Gastroesophageal sphincter (tissue), 4 donors: ENCODE results near the gene ARHGEF7. TPM values are rescaled to one million over a fixed set of nuclear protein-coding genes. Genes with fewer than 3 reads are reported as not detected.

ENCODE experiments used
- ATAC-seq: fragments of 150-250 bp; one replicate; pipeline ENCODE4 v1.9.1; 2016; ENCODE audit warnings: mild to moderate bottlenecking, moderate library complexity
- H3K27ac ChIP-seq, 4 donors: fragments of 200-600 bp; sonication (generic) in 3 of 4; 1 replicate in 3 of 4; 2 replicates in 1 of 4; pipeline ENCODE4 v1.5.1; 2016 to 2019
- H3K27me3 ChIP-seq: fragments of 200-600 bp; sonication (generic); one replicate; pipeline ENCODE4 v1.5.1; 2019
- H3K36me3 ChIP-seq, 2 donors: fragments of 200-600 bp; sonication (generic); one replicate each; pipeline ENCODE4 v1.5.1; 2019; ENCODE audit warnings: control low read depth in 1 of 2
- H3K4me1 ChIP-seq, 3 donors: fragments of 200-600 bp; sonication (generic); 1 replicate in 2 of 3; 2 replicates in 1 of 3; pipeline ENCODE4 v1.5.1; 2016 to 2019; ENCODE audit warnings: control low read depth in 2 of 3
- H3K4me3 ChIP-seq, 2 donors: fragments of 200-600 bp; sonication (generic); one replicate each; pipeline ENCODE4 v1.5.1; 2019; ENCODE audit warnings: mild to moderate bottlenecking in 1 of 2, moderate library complexity in 1 of 2
- H3K9me3 ChIP-seq, 3 donors: fragments of 200-600 bp; sonication (generic); one replicate each; pipeline ENCODE4 v1.5.1; 2017 to 2019; ENCODE audit warnings: control low read depth in 2 of 3
- CTCF ChIP-seq, 4 experiments: fragments of 200-600 bp in 2 of 4; fragments of 450-650 bp in 2 of 4; sonication (generic) in 1 of 4; IDR thresholded peaks; one replicate each; pipeline ENCODE4 v1.5.1; 2017 to 2019; ENCODE audit warnings: antibody characterized with exemption in 4 of 4, mild to moderate bottlenecking in 2 of 4, moderate library complexity in 2 of 4
- EP300 ChIP-seq: sonication (generic); formaldehyde crosslinking; IDR thresholded peaks from one replicate; pipeline ENCODE4 v1.6.1; 2017; ENCODE audit warnings: antibody characterized with exemption, mild to moderate bottlenecking
- POLR2A ChIP-seq, 2 donors: fragments of 450-650 bp; IDR thresholded peaks; one replicate each; pipeline ENCODE4 v1.6.1; 2017; ENCODE audit warnings: antibody characterized with exemption in 2 of 2, mild to moderate bottlenecking in 2 of 2, moderate library complexity in 1 of 2
- POLR2AphosphoS5 ChIP-seq: sonication (generic); formaldehyde crosslinking; IDR thresholded peaks from one replicate; pipeline ENCODE4 v1.6.1; 2017; ENCODE audit warnings: antibody characterized with exemption
- WGBS, 2 donors: methylation state at CpG; one replicate each; pipeline ENCODE4 v1.1.5; 2018; ENCODE audit warnings: low coverage in 1 of 2; 5-methylcytosine and 5-hydroxymethylcytosine counted together
- total RNA-seq, 4 donors: library from RNA; depleted of rRNA; stranded (reverse); fragments of >200 nt; gene quantifications; one replicate each; pipeline ENCODE4 v1.1.0, GENCODE V29; 2016

ARHGEF7 gene
- total RNA-seq, 4 donors from 2014 or later, result 23.3 to 78.6 (median 47.2) TPM

- peak; percentile 60 for ATAC-seq
- Histone ChIP-seq H3K4me3 (no peak overlapping the region), H3K9me3 (no peaks in the 10 kb centered on the region), H3K27me3 (no peaks in the 10 kb centered on the region), H3K4me1 (peaks cover 0 to 69% (median 9%) of the 10 kb centered on the region in 3 donors), H3K36me3 (peaks cover 0 to 25% of the 10 kb centered on the region in 2 donors), H3K27ac (peak overlapping the region in 3 of 4 donors; percentile 63 to 70 (median 67))
- 20 to 39% methylated on average over 1 to 3 of the region's 14 CpGs for WGBS, 2 donors
- TF ChIP-seq CTCF (IDR thresholded peaks at IDR 0.05) (no peak), POLR2AphosphoS5 (no peak), POLR2A (IDR thresholded peaks at IDR 0.05) (no peak), EP300 (no peak)
These were observed 62.1 kb downstream of the ARHGEF7 start for GRCh38 chr13:111177081-111177711.

- Histone ChIP-seq H3K36me3 (peaks cover 0 to 19% of the 10 kb centered on the region in 2 donors), H3K4me1 (peaks cover 0 to 63% (median 9%) of the 10 kb centered on the region in 3 donors), H3K9me3 (no peaks in the 10 kb centered on the region), H3K4me3 (no peak overlapping the region), H3K27ac (peak overlapping the region in 3 of 4 donors; percentile 63 to 70 (median 67)), H3K27me3 (no peaks in the 10 kb centered on the region)
- TF ChIP-seq CTCF (IDR thresholded peaks at IDR 0.05) (no peak), EP300 (no peak), POLR2A (IDR thresholded peaks at IDR 0.05) (no peak), POLR2AphosphoS5 (no peak)
- ATAC-seq, result no peak
- 78 to 80% methylated on average over 5 to 6 of the region's 6 CpGs for WGBS, 2 donors
These were observed 62.8 kb downstream of the ARHGEF7 start for GRCh38 chr13:111177921-111178320.

GRCh38 chr13:111178402-111178801, 63.3 kb downstream of the ARHGEF7 start:
- Histone ChIP-seq H3K27ac (peak overlapping the region in 2 of 4 donors; percentile 23 to 70), H3K27me3 (no peaks in the 10 kb centered on the region), H3K36me3 (peaks cover 0 to 14% of the 10 kb centered on the region in 2 donors), H3K4me3 (no peak overlapping the region), H3K4me1 (peaks cover 0 to 58% (median 9%) of the 10 kb centered on the region in 3 donors), H3K9me3 (no peaks in the 10 kb centered on the region)
- no peak for TF ChIP-seq EP300
- no peak for TF ChIP-seq POLR2A (IDR thresholded peaks at IDR 0.05)
- no peak for TF ChIP-seq POLR2AphosphoS5
- TF ChIP-seq CTCF (IDR thresholded peaks at IDR 0.05), result no peak
- 54 to 63% methylated on average over 3 to 4 of the region's 4 CpGs for WGBS, 2 donors
- ATAC-seq, result no peak

GRCh38 chr13:111179908-111180760, 65.0 kb downstream of the ARHGEF7 start:
- Histone ChIP-seq H3K36me3 (peaks cover 0 to 11% of the 10 kb centered on the region in 2 donors), H3K27me3 (no peaks in the 10 kb centered on the region), H3K4me3 (no peak overlapping the region), H3K9me3 (no peaks in the 10 kb centered on the region), H3K27ac (no peak overlapping the region), H3K4me1 (peaks cover 0 to 60% (median 21%) of the 10 kb centered on the region in 3 donors)
- no peak for ATAC-seq
- WGBS, 2 donors, result 77 to 83% methylated on average over 2 to 6 of the region's 6 CpGs
- TF ChIP-seq EP300, result no peak

GRCh38 chr13:111181977-111182376, 66.9 kb downstream of the ARHGEF7 start:
- no peaks in the 10 kb centered on the region for H3K9me3 ChIP-seq
- no peaks in the 10 kb centered on the region for H3K27me3 ChIP-seq
- no peak for ATAC-seq
- peaks cover 0 to 60% (median 30%) of the 10 kb centered on the region in 3 donors for H3K4me1 ChIP-seq
- TF ChIP-seq CTCF (IDR thresholded peaks at IDR 0.05) (no peak), EP300 (no peak), POLR2AphosphoS5 (no peak), POLR2A (IDR thresholded peaks at IDR 0.05) (no peak)
- WGBS, 2 donors, result 98 to 100% methylated on average over 2 to 11 of the region's 14 CpGs
- no peak overlapping the region for H3K4me3 ChIP-seq
- H3K27ac ChIP-seq, result no peak overlapping the region
- H3K36me3 ChIP-seq, result peaks cover 0 to 9% of the 10 kb centered on the region in 2 donors
